22Rv1 (cell line): ENCODE results near the gene EPC2.

ENCODE experiments used
- H3K27ac ChIP-seq: fragments of 450-650 bp; 2 replicates; pipeline ENCODE4 v1.5.1; 2017
- CTCF ChIP-seq: fragments of 450-650 bp; IDR thresholded peaks from 2 replicates; pipeline ENCODE4 v1.5.1; 2017; ENCODE audit warnings: mild to moderate bottlenecking
- ZFX ChIP-seq: fragments of 450-650 bp; IDR thresholded peaks from 2 replicates; pipeline ENCODE4 v1.6.1; 2017; ENCODE audit warnings: antibody characterized with exemption, borderline replicate concordance

EPC2 gene

GRCh38 chr2:148719195-148719749 is 74.7 kb downstream of the EPC2 start:
- TF ChIP-seq CTCF (no peak), ZFX (no peak)

GRCh38 chr2:148719941-148720436 is 75.4 kb downstream of the EPC2 start:
- no peak overlapping the region for H3K27ac ChIP-seq
- no peak for TF ChIP-seq CTCF
- no peak for TF ChIP-seq ZFX

More at GRCh38 chr2:148719195-148719749, 74.7 kb downstream of the EPC2 start:
- H3K27ac ChIP-seq: no peak overlapping the region

- TF ChIP-seq ZFX: no peak
- no peak for TF ChIP-seq CTCF
- no peak overlapping the region for H3K27ac ChIP-seq
Observed at GRCh38 chr2:148720501-148721001, 76.0 kb downstream of the EPC2 start.

- H3K27ac ChIP-seq: no peak overlapping the region
- no peak for TF ChIP-seq ZFX
- TF ChIP-seq CTCF: no peak
Observed at GRCh38 chr2:148721520-148721931, 77.0 kb downstream of the EPC2 start.

- TF ChIP-seq ZFX: no peak
- TF ChIP-seq CTCF: no peak
- no peak overlapping the region for H3K27ac ChIP-seq
Observed at GRCh38 chr2:148721991-148722777, 77.6 kb downstream of the EPC2 start.

- TF ChIP-seq ZFX: no peak
- TF ChIP-seq CTCF: no peak
- no peak overlapping the region for H3K27ac ChIP-seq
Observed at GRCh38 chr2:148725564-148725963, 81.0 kb downstream of the EPC2 start.

- no peak overlapping the region for H3K27ac ChIP-seq
- TF ChIP-seq CTCF (no peak), ZFX (no peak)
Observed at GRCh38 chr2:148726228-148726627, 81.7 kb downstream of the EPC2 start.
